GM10847 (cell line): ENCODE measurements around the gene SDF4.

Source experiments
- POLR2A ChIP-seq: IDR thresholded peaks from 2 replicates; pipeline ENCODE4 v1.6.1; 2011; ENCODE audit not compliant: insufficient read length; ENCODE audit errors: extremely low read depth

SDF4 gene

DNA sequence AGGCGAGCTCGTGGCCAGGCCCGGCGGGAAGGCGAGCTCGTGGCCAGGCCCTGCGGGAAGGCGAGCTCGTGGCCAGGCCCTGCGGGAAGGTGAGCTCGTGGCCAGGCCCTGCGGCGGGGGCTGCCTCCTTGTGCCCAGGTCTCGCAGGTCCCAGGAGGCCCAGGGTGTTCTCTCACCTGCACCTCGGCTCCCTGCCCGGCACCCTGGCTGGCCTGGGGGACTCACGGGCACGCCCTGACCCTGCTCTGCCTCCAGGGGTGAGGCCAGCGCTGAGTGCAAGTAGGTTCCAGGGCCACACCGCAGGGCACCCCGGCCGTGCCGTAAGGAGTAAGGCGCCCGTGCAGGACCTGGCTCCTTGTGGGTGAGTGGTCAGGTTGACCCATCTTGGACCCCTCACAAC lies 4.4 kb downstream of the SDF4 start:
- no peak for TF ChIP-seq POLR2A

DNA sequence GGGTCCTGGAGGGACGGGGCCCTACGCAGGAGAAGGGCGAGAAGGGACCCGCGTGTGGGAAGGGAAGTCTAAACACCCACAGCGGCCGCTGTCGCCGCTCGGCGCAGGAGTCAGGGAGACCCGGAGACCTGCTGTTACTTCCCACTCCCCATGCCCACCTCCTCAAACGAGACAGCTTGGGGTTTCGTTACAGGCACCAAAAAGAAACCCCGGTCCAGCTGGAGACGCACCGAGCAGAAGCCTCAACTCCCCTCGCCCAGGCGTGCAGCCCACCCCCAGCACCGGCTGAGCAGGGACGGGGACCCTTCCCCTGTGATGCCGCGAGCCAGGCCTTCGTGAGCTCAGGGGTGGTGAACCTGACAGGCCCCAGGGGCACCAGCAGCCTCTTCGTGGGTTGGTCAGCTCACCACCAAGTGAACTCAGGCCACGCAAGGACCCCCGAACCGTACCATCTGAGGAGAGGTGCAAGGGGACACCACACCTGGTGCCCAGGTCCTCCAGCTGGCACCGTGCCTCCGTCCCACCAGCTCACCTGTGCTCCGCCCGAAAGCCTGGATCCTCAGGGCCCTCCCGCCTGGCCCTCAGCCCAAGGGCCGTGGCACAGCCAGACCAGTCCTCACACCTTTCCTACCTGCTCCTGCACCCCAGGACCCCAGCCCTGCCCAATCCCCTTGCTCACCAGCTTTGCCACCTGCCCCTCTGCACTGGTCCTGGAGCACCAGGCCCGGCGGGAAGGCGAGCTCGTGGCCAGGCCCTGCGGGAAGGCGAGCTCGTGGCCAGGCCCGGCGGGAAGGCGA lies 5.0 kb downstream of the SDF4 start:
- TF ChIP-seq POLR2A, result no peak

DNA sequence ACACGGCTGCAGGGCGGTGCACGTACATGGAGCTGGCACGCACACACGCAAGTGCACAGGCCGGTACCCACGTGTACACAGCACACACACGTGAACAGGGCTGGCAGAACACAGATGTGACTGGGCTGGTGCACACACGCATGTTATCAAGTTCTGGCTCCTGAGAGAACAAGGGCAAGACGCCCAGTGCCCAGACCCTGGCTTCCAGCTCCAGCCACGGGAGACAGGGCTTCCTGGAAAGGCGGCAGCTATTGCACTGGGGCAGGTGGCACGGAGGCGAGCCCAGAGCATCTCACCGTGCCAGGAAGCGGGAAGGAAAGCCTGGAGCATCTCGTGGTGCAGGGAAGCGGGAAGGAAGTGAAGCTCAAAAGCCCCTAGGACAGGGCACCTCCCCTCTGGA lies 5.9 kb downstream of the SDF4 start:
- no peak for TF ChIP-seq POLR2A

DNA sequence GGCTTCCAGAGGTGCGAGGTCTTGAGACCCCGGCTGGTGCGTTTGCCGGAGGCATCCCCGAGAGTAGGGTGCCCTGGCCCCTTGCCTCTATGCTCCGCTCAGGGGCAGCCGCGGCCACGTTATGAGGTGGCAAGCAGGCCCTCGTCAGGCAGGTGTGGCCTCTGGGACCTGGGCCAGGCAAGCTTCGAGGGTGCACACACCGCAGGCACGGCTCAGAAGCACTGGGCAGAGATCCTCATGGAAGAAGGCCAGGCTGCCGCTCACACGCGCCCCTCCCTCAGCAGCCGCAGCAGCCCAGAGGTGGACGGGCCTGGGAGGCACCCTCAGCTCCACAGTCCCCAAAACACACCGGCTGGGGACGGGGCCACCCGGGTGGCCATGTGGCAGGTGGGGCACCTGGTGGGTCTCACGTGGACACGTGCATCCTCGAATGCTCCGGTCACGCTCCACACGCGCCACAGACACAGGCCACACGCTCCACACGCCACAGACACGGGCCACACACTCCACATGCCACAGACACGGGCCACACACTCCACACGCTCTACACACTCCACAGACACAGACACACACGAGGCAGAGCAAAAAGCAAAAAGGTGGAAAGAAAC lies 6.5 kb downstream of the SDF4 start:
- no peak for TF ChIP-seq POLR2A

DNA sequence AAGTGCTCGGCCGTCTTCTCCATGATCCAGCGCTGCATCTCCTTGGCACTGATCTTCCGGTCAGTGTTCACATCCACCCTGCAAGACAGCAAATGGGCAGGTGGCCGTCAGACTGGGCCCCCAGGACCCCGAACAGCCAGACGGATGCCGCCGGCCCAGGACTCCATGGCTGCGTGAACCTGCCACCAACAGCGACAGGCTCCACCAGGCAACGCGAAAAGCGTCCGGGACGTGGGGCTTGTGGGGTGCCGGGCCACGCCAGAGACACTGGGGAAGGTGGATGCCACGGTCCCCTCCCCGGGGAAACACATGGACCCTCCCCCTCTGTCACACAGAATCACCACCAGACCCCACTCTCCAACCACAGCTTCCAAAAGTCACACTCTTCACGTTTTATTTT lies 7.9 kb downstream of the SDF4 start:
- TF ChIP-seq POLR2A, result no peak

DNA sequence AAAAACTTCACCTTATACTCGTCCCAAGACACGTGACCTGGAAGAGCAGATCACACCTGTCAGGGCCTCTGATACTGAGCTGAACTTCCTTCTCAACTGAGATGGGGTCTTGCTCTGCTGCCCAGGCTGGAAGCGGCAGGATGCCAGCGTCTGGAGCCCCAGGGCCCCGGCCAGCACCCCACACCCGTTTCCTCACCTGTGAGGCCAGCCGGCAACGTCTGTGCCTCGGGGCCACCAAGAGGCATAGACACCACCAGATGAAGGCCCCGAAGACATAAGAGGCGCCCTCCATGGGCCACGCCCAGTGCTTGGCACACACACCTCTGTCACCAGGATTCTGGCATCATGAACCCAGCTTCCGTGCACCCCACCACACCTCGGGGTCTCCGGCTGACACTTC lies 8.5 kb downstream of the SDF4 start:
- TF ChIP-seq POLR2A, result no peak

DNA sequence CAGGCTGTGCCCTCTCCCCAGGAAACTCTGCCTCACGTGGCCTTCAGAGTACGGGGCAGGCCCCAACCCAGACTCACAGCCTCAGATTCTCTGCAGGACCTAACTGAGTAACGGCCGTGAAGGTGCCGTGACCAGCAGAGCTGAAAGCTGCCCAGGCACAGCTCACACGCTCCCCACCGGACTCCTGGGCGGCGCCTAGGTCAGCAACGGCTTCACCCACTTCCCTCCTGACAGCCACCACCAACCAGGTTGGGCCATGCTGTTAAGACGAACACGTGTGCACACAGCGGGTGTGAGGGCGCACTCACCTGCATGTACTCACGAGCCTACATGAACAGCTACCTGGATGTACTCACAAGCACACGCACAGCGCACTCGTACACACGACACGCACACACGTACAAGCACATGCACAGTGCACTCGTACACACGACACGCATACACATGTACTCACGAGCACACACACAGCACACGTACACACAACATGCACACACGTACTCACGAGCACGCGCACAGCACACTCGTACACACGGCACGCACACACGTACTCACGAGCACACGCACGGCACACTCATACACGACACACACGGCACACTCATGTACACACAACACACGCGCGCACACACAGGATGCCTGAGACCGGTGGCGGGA lies 9.1 kb downstream of the SDF4 start:
- no peak for TF ChIP-seq POLR2A

DNA sequence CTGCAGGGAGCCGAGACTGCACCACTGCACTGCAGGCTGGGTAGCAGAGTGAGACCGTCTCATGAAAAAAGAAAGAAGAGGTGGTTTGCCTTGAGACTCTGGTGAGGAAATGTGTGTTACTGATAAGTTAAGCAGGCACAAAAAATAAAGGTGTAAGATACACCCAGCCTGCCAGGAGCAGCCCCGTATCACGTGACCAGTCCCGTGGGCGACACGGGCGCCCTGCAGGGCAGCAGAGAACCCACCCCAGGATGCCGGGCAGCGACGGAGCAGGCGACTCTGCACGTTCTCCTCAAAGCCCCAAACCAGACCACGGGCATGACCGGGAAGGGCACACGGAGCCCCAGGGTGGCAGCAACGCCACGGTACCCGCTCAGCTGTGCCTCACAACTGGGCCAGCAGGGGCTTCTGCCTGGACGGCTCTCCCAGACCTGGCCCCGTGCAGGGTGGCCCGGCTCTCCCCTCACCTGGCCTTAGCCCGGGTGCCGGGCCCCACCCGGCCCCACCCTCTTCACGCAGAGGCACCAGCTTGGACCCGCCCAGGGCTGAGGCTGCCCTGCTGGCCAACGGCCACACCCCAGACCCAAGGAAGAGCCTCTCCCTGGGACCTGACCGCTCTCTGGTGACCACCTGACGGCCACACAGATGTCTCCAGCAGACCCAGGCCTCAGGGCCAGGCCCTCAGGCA lies 9.8 kb downstream of the SDF4 start:
- TF ChIP-seq POLR2A, result no peak

DNA sequence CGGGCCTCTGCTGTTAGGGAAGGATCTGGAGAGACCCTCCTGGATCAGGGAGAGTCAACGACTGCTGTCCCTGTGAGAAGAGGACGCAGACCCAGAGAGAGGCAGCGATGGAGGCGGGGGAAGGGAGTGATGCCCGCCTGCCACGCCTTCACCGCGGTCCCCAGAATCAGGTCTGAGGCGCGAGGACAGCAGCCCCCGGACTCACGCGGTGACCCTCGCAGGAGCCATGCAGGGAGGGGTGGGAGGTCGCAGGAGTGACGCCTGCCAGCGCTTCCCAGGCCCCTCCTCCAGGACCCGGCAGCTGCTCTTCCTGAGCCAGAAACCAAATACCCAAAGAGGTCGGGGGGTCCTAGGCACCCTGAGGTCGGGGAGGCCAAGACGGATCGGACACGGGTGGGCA lies 11.6 kb downstream of the SDF4 start:
- no peak for TF ChIP-seq POLR2A

DNA sequence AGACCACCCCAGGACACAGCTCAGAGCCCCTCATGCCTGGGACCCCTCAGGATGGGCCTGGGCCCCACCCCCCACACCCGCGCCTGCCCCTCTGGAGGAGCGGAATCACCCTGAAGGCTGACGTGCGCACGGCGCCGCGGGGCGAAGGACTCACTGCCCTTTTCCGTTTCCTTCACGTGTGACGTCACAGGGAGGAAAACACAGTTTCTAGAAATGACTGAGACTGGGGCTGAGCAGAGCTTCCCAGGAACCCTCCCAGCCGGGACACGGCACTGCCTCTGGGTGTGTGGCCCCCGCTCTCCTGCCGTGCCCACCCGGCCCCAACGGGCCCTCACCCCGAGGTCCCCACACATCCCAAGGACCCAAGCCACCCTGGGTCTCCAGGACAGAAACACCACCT lies 12.5 kb downstream of the SDF4 start:
- no peak for TF ChIP-seq POLR2A

DNA sequence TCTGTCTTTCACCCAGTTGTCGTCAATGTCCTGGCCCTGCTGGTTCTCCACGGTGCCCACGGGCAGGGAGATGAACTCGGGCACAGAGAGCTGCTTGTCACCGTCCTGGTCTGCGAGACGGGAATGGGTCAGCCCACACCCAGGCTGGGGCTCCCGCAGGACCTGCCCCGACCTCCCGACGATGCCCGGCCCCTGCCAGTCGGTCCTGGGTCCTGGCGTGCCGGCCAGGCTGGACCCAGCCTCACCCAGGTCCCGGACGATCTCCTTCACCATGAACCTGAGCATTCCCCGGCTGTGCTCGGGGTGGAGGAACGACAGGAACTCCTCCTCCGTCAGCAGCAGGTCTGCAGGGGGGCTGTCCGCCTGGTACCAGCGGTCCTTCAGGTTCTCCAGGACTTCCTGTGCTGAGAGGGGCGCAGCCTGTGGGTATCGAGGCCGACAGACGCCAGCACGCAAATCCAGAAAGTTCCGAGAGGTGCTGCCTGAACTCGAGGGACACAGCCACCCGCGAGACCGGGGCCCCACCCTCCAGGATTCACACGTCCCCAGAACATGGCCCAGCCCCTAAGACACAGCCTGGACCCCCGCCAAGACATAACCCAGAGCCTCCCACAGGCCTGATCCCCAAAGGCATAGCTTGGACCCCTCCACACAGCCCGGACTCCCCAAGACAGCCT lies 13.1 kb downstream of the SDF4 start:
- no peak for TF ChIP-seq POLR2A

DNA sequence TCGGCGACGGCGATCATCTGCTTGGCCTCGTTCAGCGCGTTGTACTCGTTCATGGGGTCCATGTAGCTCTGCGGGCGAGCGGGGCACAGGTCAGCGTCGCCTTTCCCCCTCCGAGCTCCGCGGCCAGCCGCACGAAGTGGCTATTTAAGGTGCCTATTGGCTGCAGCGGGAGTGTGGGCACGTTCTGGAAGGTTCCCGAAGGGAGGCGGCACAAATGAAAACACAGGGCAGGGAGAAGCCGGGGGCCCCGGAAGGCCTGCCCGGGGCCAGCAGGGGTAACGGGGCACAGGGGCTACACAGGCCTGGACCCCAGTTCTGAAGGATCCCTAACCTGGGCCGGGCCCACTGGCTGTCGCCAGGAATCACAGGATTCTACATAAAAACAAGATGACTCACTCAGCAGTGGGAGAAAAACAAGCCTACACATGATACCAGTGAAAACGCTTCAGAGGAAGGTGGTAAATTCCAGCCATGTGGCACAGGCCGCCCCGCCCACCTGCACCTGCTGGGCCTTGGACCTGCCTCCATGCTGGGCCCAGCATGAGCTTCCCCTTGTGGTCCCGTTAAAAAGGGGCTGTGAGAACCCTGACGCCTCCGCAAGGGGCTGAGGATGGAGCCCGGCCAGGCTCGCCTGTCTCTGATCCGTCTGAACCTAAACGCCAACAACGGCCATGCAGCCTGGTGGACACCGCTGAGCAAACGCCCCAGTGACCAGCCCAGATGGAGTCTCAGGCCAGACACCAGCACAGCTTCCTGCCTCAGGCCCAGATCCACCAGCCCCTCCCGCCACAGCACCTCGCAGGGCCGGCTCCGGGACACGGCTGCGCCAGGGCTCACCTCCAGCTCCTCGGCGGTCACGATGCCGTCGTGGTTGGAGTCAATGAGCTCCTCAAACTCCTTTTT lies 13.9 kb downstream of the SDF4 start:
- TF ChIP-seq POLR2A, result no peak

DNA sequence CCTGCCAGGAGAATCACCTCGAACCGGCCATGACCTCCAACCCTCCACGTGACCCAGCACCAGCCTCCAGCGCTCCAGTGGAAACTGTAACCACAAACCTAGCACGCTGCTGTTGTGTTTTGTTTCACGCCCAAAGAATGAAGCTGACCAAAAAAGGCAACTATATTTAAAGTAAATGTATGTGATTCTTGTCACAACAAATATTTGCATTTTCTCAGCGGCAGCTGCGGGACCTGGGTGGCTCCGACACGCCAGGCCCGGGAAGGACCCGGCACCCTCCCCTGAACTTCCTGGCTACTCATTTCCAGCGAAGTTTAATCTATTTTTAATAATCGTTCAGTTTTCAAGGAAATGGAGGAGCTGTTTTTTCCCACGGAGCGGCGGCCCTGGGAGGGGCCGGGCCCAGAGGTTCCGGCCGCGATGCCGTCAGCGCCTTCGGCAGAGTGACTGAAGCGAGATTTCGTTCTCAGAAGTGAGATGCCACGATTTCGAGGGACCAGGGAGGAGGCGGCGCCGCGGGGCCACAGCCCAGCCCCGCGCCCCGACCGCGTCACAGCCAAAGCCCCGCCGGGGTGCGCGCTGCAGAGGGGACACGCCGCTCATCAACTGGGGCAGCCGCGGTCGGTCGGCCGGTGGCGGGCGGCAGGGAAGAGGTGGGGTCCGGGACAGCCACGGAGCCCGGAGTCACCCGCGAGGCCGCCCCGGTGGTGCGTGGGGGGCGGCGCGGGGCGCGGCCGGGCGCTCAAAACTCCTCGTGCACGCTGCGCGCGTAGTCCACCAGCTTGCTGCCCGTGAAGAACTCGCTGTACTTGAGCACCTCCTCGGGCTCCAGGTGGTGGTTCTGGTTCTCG lies 14.8 kb downstream of the SDF4 start:
- no peak for TF ChIP-seq POLR2A
